WERI-Rb-1 (cell line): Measurements from ENCODE around the gene PSMD7.

ENCODE experiments used
- DNase-seq: peaks from one replicate; pipeline ENCODE4 v3.0.0-alpha.2; 2020
- H3K27ac ChIP-seq: fragments of 250-450 bp; sonication (Bioruptor Pico); 2 replicates; pipeline ENCODE4 v1.5.1; 2020; ENCODE audit warnings: mild to moderate bottlenecking, moderate library complexity
- H3K27me3 ChIP-seq: fragments of 250-450 bp; sonication (Bioruptor Pico); 2 replicates; pipeline ENCODE4 v1.5.1; 2021; ENCODE audit warnings: mild to moderate bottlenecking, low read depth, moderate library complexity; ENCODE audit not compliant: insufficient read depth, severe bottlenecking
- H3K36me3 ChIP-seq: fragments of 250-450 bp; sonication (Bioruptor Pico); 2 replicates; pipeline ENCODE4 v1.5.1; 2020; ENCODE audit warnings: mild to moderate bottlenecking, moderate library complexity
- H3K4me3 ChIP-seq: 2 replicates; pipeline ENCODE4 v1.5.1; 2011; ENCODE audit warnings: low read depth, mild to moderate bottlenecking, control low read depth, low read length
- H3K9me3 ChIP-seq: fragments of 250-450 bp; sonication (Bioruptor Pico); 2 replicates; pipeline ENCODE4 v1.5.1; 2021; ENCODE audit warnings: mild to moderate bottlenecking, moderate library complexity; ENCODE audit not compliant: severe bottlenecking
- TF ChIP-seq, protein P1 (sequence below): IDR thresholded peaks from 2 replicates; pipeline ENCODE4 v1.5.1; 2011; ENCODE audit warnings: low read depth, mild to moderate bottlenecking, control low read depth, inconsistent platforms, low read length

Gene PSMD7

DNA sequence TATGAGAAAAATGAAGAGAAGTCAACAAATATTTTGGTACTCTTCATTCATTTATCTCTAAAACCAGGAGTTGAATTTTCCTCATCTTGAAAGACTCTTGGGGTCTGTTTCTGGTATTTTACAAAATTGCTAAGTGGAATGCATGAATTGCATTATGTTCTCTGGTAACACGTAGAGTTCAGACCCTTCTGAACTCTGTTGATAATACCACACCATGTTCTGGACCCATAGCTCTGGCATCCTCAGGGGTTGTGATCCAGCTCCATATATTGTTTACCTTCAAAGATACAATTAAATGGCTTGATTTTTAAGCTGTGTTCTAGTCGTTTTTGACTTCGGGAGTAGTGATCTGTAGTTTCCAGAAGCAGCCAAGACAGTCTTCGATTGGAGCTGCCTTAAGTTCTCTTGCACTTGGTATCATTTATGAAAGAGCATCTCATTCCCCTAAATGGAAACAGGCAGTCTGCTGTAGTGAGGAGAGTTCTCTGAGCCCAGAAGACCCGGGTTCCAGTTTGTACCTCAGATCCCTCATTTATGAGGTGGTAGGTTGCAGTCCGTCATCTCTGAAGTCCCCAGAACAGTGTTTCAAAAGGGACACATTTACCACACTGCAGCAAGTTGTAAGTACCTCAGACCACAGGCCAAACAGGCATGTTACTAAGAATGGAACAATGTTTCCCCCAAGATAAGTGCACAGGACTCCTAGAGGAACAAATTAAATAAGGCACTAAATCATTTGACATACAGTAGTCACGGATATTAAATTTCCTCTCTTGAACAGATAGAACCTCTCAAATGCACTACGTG is 9.6 kb downstream of the PSMD7 start:
- Histone ChIP-seq H3K27me3 (no peaks in the 10 kb centered on the region), H3K27ac (no peak overlapping the region), H3K9me3 (no peaks in the 10 kb centered on the region), H3K36me3 (peaks cover 55% of the 10 kb centered on the region), H3K4me3 (no peak overlapping the region)
- TF ChIP-seq, protein P1, sequence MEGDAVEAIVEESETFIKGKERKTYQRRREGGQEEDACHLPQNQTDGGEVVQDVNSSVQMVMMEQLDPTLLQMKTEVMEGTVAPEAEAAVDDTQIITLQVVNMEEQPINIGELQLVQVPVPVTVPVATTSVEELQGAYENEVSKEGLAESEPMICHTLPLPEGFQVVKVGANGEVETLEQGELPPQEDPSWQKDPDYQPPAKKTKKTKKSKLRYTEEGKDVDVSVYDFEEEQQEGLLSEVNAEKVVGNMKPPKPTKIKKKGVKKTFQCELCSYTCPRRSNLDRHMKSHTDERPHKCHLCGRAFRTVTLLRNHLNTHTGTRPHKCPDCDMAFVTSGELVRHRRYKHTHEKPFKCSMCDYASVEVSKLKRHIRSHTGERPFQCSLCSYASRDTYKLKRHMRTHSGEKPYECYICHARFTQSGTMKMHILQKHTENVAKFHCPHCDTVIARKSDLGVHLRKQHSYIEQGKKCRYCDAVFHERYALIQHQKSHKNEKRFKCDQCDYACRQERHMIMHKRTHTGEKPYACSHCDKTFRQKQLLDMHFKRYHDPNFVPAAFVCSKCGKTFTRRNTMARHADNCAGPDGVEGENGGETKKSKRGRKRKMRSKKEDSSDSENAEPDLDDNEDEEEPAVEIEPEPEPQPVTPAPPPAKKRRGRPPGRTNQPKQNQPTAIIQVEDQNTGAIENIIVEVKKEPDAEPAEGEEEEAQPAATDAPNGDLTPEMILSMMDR: no peak
- no peak for DNase-seq

DNA sequence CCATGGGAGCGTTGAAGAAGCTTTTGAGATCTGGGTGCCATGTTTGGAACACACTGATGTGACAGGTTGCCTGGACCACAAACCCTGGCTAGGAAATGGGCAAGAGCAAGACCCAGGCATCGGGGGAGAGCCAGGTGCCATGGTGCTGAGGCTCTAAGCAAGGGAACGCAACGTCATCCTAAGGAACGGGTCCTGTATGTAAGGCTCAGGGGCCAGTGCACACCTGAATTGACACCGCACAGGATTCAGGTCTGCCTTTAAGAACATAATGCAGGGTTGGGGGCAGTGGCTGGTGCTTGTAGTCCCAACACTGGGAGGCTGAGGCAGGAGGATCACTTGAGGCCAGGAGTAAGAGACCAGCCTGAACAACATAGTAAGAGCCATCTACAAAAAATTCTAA is 10.8 kb downstream of the PSMD7 start:
- H3K36me3 ChIP-seq: peaks cover 43% of the 10 kb centered on the region
- TF ChIP-seq, protein P1: no peak

DNA sequence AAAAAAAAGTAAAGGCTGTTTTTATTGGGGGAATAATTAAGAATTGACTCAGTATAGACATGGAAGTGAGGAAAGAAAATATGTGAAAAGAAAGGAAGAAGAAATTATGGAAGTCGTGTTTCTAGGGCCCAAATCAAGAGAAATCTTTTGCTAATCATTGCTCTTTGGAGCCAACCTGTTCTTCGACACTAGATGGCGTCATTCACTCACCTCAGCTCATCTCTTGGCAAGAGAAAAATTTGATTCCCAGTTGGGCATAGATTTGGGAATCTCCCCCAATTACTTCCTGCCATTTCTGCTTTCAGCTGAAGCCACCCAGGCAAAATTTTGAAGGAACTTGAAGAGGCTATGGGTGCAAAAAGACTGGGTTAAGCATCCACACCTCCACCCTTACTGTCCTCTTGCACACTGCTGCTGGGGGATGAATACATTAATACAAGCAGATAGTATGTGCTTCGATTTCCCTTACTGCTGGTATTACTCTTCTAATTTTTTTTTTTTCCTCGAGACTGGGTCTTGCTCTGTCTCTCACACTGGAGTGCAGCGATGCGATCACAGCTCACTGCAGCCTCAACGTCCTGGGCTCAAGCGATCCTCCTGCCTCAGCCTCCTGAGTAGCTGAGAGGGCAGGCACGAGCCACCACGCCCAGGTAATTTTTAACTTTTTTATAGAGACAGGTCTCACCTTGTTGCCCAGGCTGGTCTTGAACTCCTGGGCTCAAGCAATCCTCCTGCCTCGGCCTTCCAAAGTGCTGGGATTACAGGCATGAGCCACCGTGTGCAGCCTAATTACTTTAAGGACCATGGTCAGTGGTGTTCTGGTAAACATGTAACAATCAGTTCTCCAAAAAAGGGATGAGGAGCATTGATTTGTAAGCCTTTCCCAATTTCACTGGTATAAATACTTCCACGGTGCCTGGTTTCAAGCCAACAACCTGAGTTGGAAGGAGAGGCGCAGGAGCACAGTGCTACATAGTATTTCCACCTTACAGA is 13.5 kb downstream of the PSMD7 start:
- no peaks in the 10 kb centered on the region for H3K9me3 ChIP-seq

More for the DNA sequence above, 10.8 kb downstream of the PSMD7 start:
- H3K27ac ChIP-seq: no peak overlapping the region
- DNase-seq: no peak
- no peak overlapping the region for H3K4me3 ChIP-seq
- no peaks in the 10 kb centered on the region for H3K27me3 ChIP-seq
- no peaks in the 10 kb centered on the region for H3K9me3 ChIP-seq

DNA sequence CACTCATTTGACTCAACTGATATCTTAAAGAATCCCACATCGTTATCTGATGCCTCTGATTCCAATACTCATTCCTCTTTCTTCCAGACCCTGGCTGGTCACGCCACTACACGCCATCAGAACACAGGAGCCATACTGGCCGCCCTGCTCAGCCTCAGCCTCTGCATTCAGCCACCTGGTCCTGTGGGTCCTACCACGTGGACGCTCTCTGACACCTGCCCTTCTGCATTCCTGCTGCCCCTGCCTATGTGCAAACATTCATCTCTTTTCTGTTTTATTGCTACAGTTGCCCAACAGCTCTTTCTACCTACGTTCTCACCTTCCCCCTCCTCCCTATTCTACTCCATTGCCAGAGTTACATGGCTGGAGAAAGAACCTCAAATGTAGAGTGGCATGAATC is 18.4 kb downstream of the PSMD7 start:
- TF ChIP-seq, protein P1: no peak
- DNase-seq: no peak
- Histone ChIP-seq H3K9me3 (no peaks in the 10 kb centered on the region), H3K36me3 (no peaks in the 10 kb centered on the region; the same call in none of the 2 replicates), H3K27ac (no peak overlapping the region), H3K27me3 (no peaks in the 10 kb centered on the region), H3K4me3 (no peak overlapping the region)

More for the DNA sequence above, 13.5 kb downstream of the PSMD7 start:
- no peaks in the 10 kb centered on the region for H3K27me3 ChIP-seq
- DNase-seq: peak; percentile 27
- H3K27ac ChIP-seq: no peak overlapping the region
- TF ChIP-seq, protein P1: peak; percentile 72
- H3K4me3 ChIP-seq: no peak overlapping the region
- H3K36me3 ChIP-seq: peaks cover 16% of the 10 kb centered on the region

DNA sequence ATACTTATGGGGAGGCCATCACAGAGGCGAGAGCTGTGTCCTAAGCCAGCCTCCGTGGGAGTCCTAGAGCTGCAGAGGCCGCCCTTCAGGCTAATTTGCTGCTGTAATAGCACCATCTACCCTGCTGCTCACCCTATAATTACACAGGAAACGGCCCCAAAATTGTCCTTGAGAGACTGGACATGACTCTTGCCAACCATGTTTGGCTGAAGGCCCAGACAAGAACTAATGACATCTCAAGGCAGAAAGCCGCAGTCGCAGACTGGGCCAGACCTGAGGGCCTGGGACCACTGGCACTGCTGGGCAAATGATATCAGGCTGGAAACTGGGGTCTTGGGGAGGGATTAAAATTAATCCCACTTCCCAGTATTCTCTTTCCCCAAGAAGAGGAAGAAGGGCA is 24.1 kb downstream of the PSMD7 start:
- H3K27ac ChIP-seq: no peak overlapping the region
- H3K36me3 ChIP-seq: no peaks in the 10 kb centered on the region; the same call in 1 of the 2 replicates
- H3K9me3 ChIP-seq: no peaks in the 10 kb centered on the region
- DNase-seq: no peak
- H3K4me3 ChIP-seq: no peak overlapping the region
- TF ChIP-seq, protein P1: no peak
- no peaks in the 10 kb centered on the region for H3K27me3 ChIP-seq
